ENCODE data around the gene PNP.
"Not testable (repeated sequence)": the region's sequence is repeated elsewhere in the genome, so short reads cannot be mapped to it uniquely, and the experiment has no call there.

The PNP gene

DNA sequence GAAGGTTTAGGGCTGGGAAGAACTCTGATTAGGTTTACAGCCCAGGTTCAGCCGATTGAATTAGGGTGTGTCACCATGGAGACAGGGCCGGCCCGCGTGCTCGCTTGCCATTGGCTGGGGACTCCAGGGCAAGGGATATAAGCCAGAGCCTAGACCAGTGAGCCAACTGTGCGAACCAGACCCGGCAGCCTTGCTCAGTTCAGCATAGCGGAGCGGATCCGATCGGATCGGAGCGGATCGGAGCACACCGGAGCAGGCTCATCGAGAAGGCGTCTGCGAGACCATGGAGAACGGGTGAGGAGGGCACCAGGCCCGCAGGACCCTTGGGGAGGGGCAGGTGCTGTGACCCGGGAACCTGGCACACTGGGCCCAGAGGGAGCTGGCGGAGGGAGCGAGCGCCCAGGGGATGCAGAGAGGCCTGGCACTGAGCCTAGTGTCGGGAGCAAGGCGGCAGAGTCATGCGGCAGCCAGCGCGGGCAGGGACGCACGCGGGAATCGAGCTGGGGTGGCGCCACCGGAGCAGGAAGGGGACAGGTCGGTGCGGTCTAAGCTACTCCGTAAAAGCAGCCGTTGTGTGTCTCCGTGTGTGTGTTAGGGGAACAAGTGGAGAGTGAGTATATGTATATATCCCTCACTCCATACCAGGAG is at the start of gene PNP:
Gene PNP (plus strand): TSS at position 165 of the 648 bp plus-strand sequence. CDS start 119 bp downstream, at position 284.
- DNase-seq, result peak; percentile 28 to 98 (median 76)

DNA sequence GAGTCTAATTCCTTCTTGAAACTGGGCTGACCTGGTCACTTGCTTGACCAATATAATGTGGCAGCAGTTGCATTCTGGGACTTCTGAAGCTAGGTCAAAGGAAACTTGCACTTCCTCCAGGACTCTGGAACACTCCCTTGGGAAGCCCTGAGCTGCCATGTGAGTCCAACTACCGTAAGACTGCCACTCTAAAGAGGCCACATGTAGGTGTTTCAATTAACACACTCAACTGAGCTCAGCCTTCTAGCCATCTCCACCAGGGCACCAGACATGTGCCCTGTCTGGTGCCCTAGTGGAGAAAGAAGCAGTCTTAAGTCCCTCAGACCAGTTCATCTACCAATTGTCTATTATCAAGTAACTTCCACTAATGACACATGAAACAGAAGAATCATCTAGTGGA is 49.8 kb upstream of the PNP start:
- DNase-seq, result no peak

DNA sequence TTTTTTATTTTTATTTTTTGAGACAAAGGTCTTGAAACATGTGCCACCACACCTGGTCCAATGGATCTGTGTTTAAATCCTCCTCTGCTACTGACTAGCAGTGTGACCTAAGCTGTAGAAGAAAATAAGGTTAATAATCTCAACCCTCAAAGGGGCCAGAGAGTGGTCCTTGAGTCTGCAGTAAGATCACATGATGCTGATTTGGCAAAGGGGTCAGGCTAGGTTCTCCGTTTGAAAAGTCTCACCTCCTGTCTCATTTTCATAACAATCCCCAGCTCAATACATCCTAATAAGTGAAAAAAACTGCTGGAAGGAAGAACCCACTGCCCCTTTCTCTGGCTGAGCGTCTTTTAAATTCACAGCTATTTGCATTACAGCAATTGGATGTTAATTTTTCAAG is 47.9 kb upstream of the PNP start:
- no peak for DNase-seq

DNA sequence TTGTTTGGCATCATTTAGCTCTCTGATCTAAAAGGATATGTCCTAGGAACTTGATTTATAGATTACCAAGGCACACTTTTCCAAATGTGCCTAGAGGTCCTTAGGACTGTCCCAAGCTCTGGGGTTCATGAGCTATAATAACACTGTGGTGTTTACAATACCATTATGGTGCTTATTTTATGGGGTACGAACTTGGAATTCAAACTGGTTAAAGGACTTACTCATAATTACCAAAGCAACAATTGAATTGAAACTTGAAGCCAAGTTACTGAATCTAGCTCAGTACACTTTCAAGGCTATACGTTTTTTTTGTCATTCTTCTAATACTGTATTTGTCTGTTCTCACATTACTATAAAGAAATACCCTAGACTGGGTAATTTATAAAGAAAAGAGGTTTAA is 46.3 kb upstream of the PNP start:
- DNase-seq, result no peak

DNA sequence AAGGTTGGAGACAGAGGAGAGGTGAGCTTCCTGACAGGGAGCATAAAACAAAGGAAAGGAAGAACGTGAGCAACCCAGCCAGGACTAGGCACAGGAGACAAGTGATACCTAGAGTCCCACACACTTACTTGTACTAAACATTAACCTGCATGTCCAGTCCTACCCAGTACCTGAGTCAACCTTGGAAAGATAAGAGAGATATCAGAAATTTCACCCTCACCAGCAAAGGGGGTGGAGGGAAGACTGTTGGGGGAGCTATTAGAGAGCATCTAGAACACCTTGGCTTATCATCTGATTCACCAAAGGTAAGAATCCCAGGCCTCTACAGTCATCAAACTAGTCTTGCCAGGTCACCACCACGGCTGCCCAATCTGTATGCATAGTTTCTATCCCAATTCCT is 44.4 kb upstream of the PNP start:
- no peak for DNase-seq

DNA sequence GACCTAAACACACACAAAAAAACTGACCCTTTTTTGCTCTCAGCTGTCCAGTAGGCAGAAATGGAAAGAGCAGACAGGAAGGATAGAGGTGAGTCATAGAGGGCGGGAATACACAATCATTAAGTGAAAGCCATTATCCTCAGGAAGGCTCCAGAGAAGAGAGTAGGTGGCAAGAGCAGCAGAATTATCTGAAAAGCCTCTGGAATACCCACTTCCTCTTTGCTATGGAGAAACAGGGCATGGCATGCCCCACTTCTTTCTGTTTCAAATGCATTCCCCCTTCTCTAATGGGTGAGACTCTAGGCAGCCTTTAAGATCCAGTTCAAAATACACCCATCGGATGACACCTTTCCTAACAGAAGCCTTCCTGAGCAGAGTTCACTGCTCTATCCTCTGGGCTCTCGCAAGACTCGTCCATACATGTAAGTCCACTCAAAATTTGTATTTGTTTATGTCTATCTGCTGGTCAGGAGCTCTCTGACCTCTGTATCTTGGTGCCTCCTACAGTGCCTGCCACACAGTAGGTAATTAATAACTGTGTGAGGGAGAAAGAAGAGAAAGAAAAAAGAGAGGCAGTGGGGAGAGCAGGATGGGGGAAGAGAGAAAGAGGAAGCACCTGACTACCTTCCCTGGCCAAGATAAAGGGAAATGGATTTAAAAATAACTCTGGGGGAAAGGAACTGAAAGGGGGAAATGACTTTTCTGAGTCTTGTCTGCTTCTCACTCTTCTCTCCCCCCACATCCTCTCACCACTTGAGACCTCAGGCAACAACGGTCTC is 41.8 kb upstream of the PNP start:
- DNase-seq, result no peak

DNA sequence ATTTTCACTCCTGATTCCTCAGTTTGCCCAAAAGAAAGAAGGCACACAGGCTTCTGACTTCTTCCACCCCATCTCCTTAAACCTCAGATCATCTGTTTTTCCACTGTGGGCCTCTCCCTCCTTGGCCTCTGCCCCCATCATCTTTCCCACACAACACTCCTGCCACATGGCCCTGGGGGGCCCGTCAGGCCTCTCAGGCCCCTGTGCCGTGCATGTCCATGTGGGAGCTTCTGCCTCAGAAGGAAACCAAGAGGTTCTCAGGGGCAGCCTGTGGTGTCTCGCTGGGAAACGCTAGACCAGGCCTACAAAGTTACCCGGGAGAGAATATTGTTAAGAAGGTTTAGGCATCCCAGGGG is 41.2 kb upstream of the PNP start:
- no peak for DNase-seq

DNA sequence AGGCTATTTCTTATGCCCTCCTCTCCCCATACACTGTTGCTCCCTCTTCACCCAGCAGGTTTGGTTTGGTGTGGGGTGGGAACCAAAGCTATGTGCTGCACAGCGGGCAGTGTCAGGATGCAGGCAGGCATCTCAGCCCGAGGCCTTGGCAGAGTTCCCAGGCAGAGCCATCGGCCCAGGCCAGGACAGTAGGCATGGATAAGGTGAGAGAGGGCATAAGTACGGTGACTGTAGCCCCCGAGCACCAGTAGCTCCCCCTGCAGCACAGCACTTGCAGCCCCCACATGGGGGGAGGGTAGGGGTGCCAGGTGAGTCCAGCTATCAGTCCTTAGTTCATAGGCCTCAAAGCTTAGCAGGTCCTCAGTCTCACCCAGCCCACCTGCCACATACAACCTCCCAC is 40.4 kb upstream of the PNP start:
- DNase-seq, result peak in 2 of 56 donors; percentile 2 to 6

DNA sequence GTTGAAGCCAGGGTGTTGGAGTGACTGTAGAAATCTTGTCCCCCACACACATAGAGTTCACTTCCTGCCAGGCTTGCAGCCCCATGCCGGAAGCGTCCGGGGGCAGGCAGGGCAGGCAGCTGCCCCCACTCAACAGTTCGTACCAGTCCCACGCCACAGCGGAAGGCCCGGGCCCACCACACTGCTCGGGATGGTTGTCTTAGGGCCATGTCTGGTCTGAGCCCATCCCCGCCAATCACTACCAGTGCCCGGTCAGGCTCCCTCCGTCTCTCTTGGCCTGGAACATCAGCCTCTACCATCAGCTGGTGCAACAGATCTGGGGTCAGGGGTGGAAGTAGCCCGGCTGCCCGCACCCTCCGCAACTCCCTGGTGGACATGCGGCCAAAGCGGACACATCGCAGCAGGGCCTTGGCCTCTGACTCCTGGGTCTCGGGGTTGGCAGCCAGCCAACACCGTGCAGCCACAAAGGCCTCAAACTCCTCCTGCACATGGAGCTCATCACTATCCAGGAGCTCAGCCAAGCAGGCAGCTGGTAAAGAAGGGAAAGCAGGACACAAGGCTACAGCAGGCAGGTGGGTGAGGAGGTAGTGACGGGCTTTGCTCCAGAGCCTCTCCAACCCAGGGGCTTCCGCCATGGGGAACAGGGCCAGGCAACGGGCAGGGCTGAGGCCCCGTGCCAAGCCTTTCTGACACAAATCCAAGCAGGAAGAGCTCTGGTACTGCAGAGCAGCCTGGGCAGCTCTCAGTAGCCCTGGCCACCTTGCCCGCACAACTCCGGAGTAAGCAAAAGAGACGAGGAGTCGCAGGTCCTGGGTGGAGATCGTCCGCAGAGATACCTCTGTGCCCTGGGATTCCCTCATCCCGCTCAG is 39.2 kb upstream of the PNP start:
- DNase-seq, result peak in 38 of 56 donors; percentile 3 to 62 (median 30)

DNA sequence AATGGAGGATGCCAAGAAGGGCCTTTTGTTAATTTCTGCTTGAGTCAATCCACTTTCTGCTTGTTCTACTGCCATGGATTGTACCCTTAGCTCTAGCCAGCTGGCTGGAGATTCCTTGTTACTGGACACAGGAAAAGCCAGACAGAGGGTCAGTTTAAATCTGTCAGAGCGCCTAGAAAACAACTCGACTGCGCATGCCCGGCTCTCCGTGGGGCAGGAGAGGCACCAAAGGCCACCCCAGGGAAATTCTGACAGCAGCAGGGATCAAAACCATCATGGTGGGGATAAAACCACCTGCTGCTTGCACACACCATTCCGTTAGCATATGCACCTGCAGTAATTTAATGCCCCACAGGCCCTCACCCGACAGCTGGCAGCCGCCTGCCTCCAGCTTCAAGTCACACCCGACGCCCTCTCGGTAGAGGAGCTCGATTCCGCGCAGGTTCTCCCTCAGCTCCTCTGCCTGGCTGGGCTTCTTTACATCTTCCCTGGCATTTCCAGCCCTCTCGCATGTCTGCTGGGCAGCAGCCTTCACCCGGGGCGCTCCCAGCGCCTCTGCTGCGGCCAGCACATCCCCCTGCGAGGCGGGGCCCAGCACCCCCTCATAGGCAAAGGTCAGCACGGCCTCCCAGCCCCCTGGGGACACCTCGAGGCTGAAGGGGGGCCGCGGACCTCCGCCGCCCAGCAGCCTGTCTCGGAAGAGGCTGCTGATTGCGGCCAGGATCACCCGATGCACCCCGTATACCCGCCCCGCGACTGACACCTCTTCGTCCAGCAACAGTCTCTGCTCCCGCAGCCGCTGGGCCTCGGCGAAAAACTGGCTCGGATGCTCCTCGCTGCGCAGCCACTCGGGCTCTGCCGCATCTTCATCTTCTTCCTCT is 34.3 kb upstream of the PNP start:
- DNase-seq, result peak in 51 of 56 donors; percentile 17 to 85 (median 60)

DNA sequence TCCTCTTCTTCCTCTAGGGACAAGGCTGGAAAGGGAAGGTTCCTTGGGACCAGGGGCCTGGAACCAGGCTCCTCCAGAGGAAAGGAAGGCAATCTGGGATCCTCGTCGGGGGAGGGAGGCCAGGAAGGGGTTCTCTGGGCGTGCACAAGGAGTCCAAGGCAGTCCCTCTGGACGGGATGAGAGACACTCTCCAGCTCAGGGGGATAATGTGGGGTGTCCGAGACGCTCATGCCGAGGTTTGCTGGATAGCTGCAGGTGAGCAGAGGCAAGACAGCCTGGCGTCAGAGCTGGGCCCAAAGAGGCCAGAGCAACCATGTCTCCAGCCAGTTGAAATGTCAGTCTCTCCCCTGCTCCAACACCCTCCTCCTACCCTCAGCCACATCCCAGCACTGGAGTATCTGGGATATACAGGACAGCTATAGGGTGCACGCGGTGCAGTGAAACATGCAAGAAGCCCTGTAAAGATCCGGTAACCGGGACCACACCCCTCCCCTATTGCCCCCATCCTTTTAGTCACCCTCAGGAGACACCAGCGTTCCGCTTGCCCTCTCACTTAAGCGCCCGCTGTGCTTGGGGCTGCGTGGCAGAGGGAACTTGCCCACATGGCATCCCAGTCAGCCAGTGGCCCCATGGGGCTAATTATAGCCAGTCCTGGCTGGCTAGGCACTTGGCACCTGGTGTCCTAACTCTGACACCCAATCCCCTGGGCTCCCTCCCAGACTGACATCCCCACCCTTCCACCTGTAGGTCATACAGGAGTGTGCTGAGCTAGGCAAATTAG is 33.4 kb upstream of the PNP start, which contains the start of gene KLHL33:
Gene KLHL33 (minus strand): TSS at position 585 of the 781 bp plus-strand sequence. CDS start 355 bp downstream, at position 230.
- DNase-seq, result no peak

DNA sequence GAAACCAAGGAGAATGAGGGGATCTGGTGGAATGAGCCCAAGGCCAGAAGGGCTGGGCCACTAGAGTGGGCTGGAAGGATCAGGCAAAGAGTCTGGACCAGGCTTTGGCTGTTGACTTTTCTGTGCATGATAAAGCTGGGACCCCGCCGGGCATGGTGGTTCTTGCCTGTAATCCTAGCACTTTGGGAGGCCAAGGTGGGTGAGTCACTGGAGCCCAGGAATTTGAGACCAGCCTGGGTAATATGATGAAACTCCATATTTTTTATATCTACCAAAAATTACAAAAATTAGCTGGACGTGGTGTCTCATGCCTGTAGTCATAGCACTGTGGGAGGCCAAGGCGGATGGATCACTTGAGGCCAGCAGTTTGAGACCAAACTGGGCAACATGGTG is 32.8 kb upstream of the PNP start:
- DNase-seq, result no peak

DNA sequence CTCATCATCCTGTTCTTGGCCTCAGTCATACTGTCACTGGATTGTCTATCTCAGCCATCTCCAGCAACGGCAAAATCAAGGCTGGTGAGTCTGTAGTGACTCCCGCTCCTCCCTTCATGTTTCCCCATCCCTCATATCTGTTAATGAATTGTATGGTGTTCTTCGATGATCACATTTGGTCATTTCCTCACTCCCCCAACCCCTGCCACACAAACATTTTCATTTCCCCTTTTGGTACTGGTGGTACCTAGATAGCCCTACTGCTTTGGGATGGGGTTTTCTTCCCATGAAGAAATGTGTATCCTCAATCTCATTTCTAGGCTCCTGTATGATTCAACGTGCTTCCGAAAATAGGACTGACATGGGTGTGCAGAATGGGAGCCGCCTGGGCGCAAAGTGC is 30.5 kb upstream of the PNP start:
- DNase-seq, result no peak

DNA sequence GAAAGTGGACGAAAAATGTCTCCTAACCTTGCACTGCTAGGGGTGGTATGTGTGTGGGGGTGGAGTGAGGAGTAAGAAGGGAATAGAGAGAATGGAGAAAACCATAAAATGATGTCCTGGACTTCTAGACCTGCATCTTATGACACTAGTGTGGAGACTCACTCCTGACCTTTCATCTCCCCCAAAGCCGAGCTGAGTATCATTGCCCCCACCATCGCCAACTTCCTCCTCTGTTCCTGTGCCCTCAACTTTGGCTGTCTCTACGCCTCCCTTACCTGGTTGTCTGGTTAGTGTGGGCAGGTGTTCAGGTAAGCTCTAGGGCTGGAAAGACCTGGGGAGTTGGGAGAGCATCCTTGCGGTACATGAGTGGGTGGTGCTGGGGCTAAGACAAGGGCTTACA is 28.7 kb upstream of the PNP start:
- no peak for DNase-seq

DNA sequence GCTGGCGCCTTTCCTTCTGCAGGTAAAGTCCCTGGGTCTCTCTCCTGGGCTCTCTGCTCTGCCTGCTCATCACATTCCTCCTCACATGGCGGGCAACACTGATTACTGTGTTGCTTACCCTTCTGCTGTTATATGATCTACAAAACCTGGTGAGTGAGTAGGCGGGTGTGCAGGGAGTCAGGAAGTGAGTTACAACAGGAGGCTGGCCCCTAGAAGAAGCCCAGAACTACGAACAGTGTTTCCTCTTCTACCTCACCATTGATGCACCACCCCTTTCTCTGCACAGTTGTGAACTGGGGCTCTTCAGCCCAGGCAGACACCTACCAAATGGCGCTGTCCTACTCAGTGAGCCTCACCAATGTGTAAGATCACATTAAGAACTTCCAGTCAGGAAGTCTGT is 28.3 kb upstream of the PNP start:
- DNase-seq, result no peak

DNA sequence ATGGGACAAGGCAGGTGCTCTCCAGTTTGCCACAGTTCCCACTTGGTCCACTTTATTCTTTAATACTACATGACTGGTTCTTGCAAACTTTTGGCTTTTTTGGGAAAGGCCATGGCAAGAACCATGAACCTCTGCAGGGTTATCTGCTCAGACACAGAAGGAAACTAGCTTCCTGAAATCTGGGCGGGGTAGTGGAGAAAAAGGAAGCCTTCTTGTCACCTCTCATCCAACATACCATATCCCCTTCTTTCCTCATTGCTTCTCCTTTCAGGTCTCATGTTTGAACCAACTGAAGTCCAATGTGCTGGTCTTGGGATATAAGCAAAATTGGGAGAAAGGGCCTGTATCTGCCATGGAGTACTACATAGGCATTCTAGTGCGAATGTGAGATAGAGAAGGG is 27.7 kb upstream of the PNP start:
- no peak for DNase-seq

DNA sequence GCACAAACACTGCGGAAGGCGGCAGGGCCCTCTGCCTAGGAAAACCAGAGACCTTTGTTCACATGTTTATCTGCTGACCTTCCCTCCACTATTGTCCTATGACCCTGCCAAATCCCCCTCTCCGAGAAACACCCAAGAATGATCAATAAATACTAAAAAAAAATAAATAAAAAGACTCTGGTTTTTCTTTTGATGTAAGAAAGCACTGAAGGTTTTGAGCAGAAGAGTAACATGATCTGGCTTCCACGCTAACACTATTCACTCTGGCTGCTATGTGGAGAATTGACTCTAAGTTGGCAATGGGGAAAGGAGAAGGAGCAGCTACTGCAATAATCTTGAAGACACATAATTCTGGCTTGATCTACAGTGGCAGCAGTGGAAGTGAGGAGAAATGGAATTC is 25.6 kb upstream of the PNP start:
- not testable (repeated sequence) for DNase-seq

DNA sequence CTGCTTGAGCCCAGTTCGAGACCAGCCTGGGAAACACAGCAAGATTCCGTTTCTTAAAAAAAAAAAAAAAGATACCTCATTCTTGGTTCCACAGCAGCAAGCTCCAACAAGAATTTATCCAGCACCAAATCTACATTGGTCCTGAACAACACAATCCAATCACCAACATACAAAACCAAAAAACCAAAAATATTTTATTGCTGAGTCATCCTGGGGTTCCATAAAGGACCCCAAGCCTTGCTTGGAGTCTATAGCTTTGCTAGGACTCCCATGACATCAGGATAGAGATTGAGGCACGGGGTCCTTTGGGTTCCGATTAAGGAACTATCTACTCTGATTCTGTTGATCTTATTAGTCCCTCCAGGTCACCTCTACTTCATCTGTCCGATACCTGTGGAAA is 22.3 kb upstream of the PNP start:
- no peak for DNase-seq

DNA sequence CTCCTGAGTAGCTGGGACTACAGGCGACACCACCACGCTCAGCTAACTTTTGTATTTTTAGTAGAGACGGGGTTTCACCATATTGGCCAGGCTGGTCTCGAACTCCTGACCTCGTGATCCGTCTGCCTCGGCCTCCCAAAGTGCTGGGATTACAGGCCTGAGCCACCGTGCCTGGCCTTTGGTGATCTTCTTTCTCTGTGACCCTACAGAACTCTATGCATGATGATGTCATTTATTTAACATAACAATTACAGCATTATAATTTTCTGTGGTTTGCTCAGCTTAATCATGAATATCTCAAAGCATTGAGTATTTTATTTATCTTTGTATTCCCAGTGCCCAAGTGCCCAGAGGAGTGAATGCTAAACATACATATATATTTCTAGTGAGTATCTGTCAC is 16.4 kb upstream of the PNP start:
- DNase-seq, result not testable (repeated sequence)

Measured in amygdala (tissue), 56 donors.